Tibial nerve (tissue), 4 donors: Measurements from ENCODE around the gene TPK1. TPM values are rescaled to one million over a fixed set of nuclear protein-coding genes. Genes with fewer than 3 reads are reported as not detected.

ENCODE experiments used
- DNase-seq, 2 donors: peaks; one replicate each; pipeline ENCODE4 v3.0.0-alpha.2; 2019; ENCODE audit warnings: low spot score in 2 of 2
- H3K27ac ChIP-seq, 4 donors: fragments of 200-600 bp; sonication (generic) in 3 of 4; one replicate each; pipeline ENCODE4 v1.5.1; 2017 to 2019; ENCODE audit warnings: mild to moderate bottlenecking in 1 of 4
- H3K27me3 ChIP-seq, 2 donors: fragments of 200-600 bp; sonication (generic) in 1 of 2; one replicate each; pipeline versions ENCODE4 v1.5.1 to v1.6.0; 2017 to 2019
- H3K36me3 ChIP-seq, 3 donors: fragments of 200-600 bp; sonication (generic); one replicate each; pipeline ENCODE4 v1.5.1; 2018 to 2019
- H3K4me1 ChIP-seq, 4 donors: fragments of 200-600 bp; sonication (generic) in 3 of 4; one replicate each; pipeline ENCODE4 v1.5.1; 2017 to 2019
- H3K4me3 ChIP-seq, 4 donors: fragments of 200-600 bp; sonication (generic) in 3 of 4; one replicate each; pipeline ENCODE4 v1.5.1; 2017 to 2019; ENCODE audit warnings: mild to moderate bottlenecking in 1 of 4, moderate library complexity in 1 of 4
- H3K9me3 ChIP-seq, 4 donors: fragments of 200-600 bp; sonication (generic) in 3 of 4; one replicate each; pipeline ENCODE4 v1.5.1; 2017 to 2019
- CTCF ChIP-seq, 5 experiments: fragments of 200-600 bp in 3 of 5; fragments of 450-650 bp in 2 of 5; sonication (generic) in 3 of 5; IDR thresholded peaks; one replicate each; pipeline ENCODE4 v1.5.1; 2016 to 2019; ENCODE audit warnings: antibody characterized with exemption in 5 of 5, mild to moderate bottlenecking in 3 of 5, moderate library complexity in 2 of 5
- EP300 ChIP-seq, 2 donors: sonication (generic); formaldehyde crosslinking; IDR thresholded peaks; one replicate each; pipeline ENCODE4 v1.6.1; 2017; ENCODE audit warnings: antibody characterized with exemption in 2 of 2, mild to moderate bottlenecking in 1 of 2
- POLR2A ChIP-seq, 2 donors: fragments of 450-650 bp; IDR thresholded peaks; one replicate each; pipeline ENCODE4 v1.6.1; 2017; ENCODE audit warnings: antibody characterized with exemption in 2 of 2, mild to moderate bottlenecking in 2 of 2, moderate library complexity in 2 of 2
- WGBS, 2 donors: methylation state at CpG; one replicate each; pipeline ENCODE4 v1.1.5; 2018; 5-methylcytosine and 5-hydroxymethylcytosine counted together
- total RNA-seq, 4 donors: library from RNA; depleted of rRNA; stranded (reverse); fragments of >200 nt; gene quantifications; one replicate each; pipeline ENCODE4 v1.1.0, GENCODE V29; 2016

TPK1 gene
- total RNA-seq, 4 donors from 2014 or later, result 4.5 to 18.8 (median 8.3) TPM

GRCh38 chr7:144786079-144786478 is 49.8 kb downstream of the TPK1 start:
- no peak for TF ChIP-seq EP300 (IDR thresholded peaks at IDR 0.05)
- no peak for TF ChIP-seq POLR2A (IDR thresholded peaks at IDR 0.05)
- no peak for TF ChIP-seq CTCF (IDR thresholded peaks at IDR 0.05)
- Histone ChIP-seq H3K36me3 (no peaks in the 10 kb centered on the region), H3K4me3 (no peak overlapping the region), H3K27me3 (no peaks in the 10 kb centered on the region), H3K27ac (no peak overlapping the region), H3K9me3 (no peaks in the 10 kb centered on the region), H3K4me1 (no peaks in the 10 kb centered on the region)
- WGBS, 2 donors, result 50 to 58% methylated on average over 1 of the region's 1 CpG
- no peak for DNase-seq

- WGBS, 2 donors, result 35 to 56% methylated on average over 1 of the region's 1 CpG
- DNase-seq, result no peak
- TF ChIP-seq EP300 (IDR thresholded peaks at IDR 0.05) (no peak), CTCF (IDR thresholded peaks at IDR 0.05) (no peak), POLR2A (IDR thresholded peaks at IDR 0.05) (no peak)
Observed at GRCh38 chr7:144785521-144785920, 50.3 kb downstream of the TPK1 start.

GRCh38 chr7:144784943-144785342 is 50.9 kb downstream of the TPK1 start:
- Histone ChIP-seq H3K27me3 (no peaks in the 10 kb centered on the region), H3K4me3 (no peak overlapping the region), H3K27ac (no peak overlapping the region), H3K4me1 (no peaks in the 10 kb centered on the region), H3K36me3 (no peaks in the 10 kb centered on the region), H3K9me3 (no peaks in the 10 kb centered on the region)
- 66 to 73% methylated on average over 3 of the region's 3 CpGs for WGBS, 2 donors
- DNase-seq, result peak in 1 of 2 donors; percentile 27
- no peak for TF ChIP-seq EP300 (IDR thresholded peaks at IDR 0.05)
- TF ChIP-seq CTCF (IDR thresholded peaks at IDR 0.05), result no peak
- no peak for TF ChIP-seq POLR2A (IDR thresholded peaks at IDR 0.05)

More at GRCh38 chr7:144785521-144785920, 50.3 kb downstream of the TPK1 start:
- Histone ChIP-seq H3K27ac (no peak overlapping the region), H3K4me3 (no peak overlapping the region), H3K27me3 (no peaks in the 10 kb centered on the region), H3K9me3 (no peaks in the 10 kb centered on the region), H3K4me1 (no peaks in the 10 kb centered on the region), H3K36me3 (no peaks in the 10 kb centered on the region)

GRCh38 chr7:144784441-144784840 is 51.4 kb downstream of the TPK1 start:
- Histone ChIP-seq H3K27ac (no peak overlapping the region), H3K27me3 (no peaks in the 10 kb centered on the region), H3K36me3 (no peaks in the 10 kb centered on the region), H3K9me3 (no peaks in the 10 kb centered on the region), H3K4me1 (no peaks in the 10 kb centered on the region), H3K4me3 (no peak overlapping the region)
- DNase-seq, result no peak
- 81 to 87% methylated on average over 2 of the region's 2 CpGs for WGBS, 2 donors
- no peak for TF ChIP-seq POLR2A (IDR thresholded peaks at IDR 0.05)
- TF ChIP-seq EP300 (IDR thresholded peaks at IDR 0.05), result no peak
- TF ChIP-seq CTCF (IDR thresholded peaks at IDR 0.05), result no peak

GRCh38 chr7:144782883-144783282 is 53.0 kb downstream of the TPK1 start:
- TF ChIP-seq EP300 (IDR thresholded peaks at IDR 0.05) (no peak), POLR2A (IDR thresholded peaks at IDR 0.05) (no peak), CTCF (IDR thresholded peaks at IDR 0.05) (no peak)
- WGBS, 2 donors, result 38 to 83% methylated on average over 1 of the region's 1 CpG
- DNase-seq, result no peak
- H3K27ac ChIP-seq, result no peak overlapping the region
- no peak overlapping the region for H3K4me3 ChIP-seq
- no peaks in the 10 kb centered on the region for H3K36me3 ChIP-seq
- H3K4me1 ChIP-seq, result no peaks in the 10 kb centered on the region
- H3K9me3 ChIP-seq, result no peaks in the 10 kb centered on the region
- H3K27me3 ChIP-seq, result no peaks in the 10 kb centered on the region
